Ishikawa (cell line): ENCODE data around the gene TRAF3IP1.

ENCODE experiments used
- CREB1 ChIP-seq: IDR thresholded peaks from 2 replicates; pipeline ENCODE4 v1.6.1; 2012; ENCODE audit warnings: low read depth
- EGR1 ChIP-seq: IDR thresholded peaks from 2 replicates; pipeline ENCODE4 v1.6.1; 2012
- EP300 ChIP-seq: IDR thresholded peaks from 2 replicates; pipeline ENCODE4 v1.6.1; 2012; ENCODE audit warnings: borderline replicate concordance
- MAX ChIP-seq: IDR thresholded peaks from 2 replicates; pipeline ENCODE4 v1.6.1; 2012
- NFIC ChIP-seq: IDR thresholded peaks from 2 replicates; pipeline ENCODE4 v1.6.1; 2012
- RAD21 ChIP-seq: IDR thresholded peaks from 2 replicates; pipeline ENCODE4 v1.6.1; 2012; ENCODE audit warnings: low read depth
- REST ChIP-seq: IDR thresholded peaks from 2 replicates; pipeline ENCODE4 v1.6.1; 2012; ENCODE audit warnings: low read depth, mild to moderate bottlenecking
- TAF1 ChIP-seq: IDR thresholded peaks from 2 replicates; pipeline ENCODE4 v1.6.1; 2012; ENCODE audit warnings: low read depth, mild to moderate bottlenecking
- TEAD4 ChIP-seq: IDR thresholded peaks from 2 replicates; pipeline ENCODE4 v1.6.1; 2012
- YY1 ChIP-seq: IDR thresholded peaks from 2 replicates; pipeline ENCODE4 v1.6.1; 2012; ENCODE audit warnings: low read depth

- TF ChIP-seq EP300 (no peak), NFIC (no peak), REST (no peak), YY1 (no peak), EGR1 (no peak), TAF1 (no peak), MAX (no peak), RAD21 (no peak), TEAD4 (no peak), CREB1 (no peak)
Measured at GRCh38 chr2:238427435-238428162, 107.3 kb downstream of the TRAF3IP1 start.
